A549 (cell line): ENCODE data around the gene RGS6. TPM values are rescaled to one million over a fixed set of nuclear protein-coding genes. Genes with fewer than 3 reads are reported as not detected.

Experiments
- ATAC-seq, 2 experiments: fragments of 200-7000 bp in 1 of 2; fragments of >200 bp in 1 of 2; cut with Nextera tagmentation in 1 of 2; cut with Tn5 transposase in 1 of 2; 3 replicates each; pipeline versions ENCODE4 v1.8.0 to v1.9.1; 2018 to 2020; ENCODE audit warnings: mild to moderate bottlenecking in 1 of 2, moderate library complexity in 1 of 2
- CTCF ChIA-PET: fragments of 300-600 bp; sonication (Branson Sonifier 250); formaldehyde crosslinking; extraction: SDS; loops from one replicate; lab custom pipeline; 2021; ENCODE audit warnings: antibody characterized with exemption, inconsistent platforms; lab: Yijun Ruan, JAX
- POLR2A ChIA-PET: fragments of 350-600 bp; formaldehyde crosslinking; extraction: SDS; loops from one replicate; lab custom pipeline; 2021; ENCODE audit warnings: antibody characterized with exemption, inconsistent platforms; lab: Yijun Ruan, JAX
- DNase-seq, 2 experiments: peaks; one replicate each; pipeline versions ENCODE4 v3.0.0 to v3.0.0-alpha.2; 2011 to 2016; ENCODE audit warnings: low read depth in 1 of 2, low spot score in 1 of 2
- FAIRE-seq: peaks from 2 replicates; lab custom pipeline; 2011; peaks lifted over from hg19 to GRCh38; lab: Jason Lieb, UNC
- H3K27ac ChIP-seq, 2 experiments: fragments of >200 bp; sonication (Bioruptor Twin); formaldehyde crosslinking; 3 replicates each; pipeline ENCODE4 v1.5.1; 2016 to 2017
- H3K4me1 ChIP-seq: fragments of >200 bp; sonication (Bioruptor Twin); formaldehyde crosslinking; 3 replicates; pipeline ENCODE4 v1.6.1; 2016
- H3K4me2 ChIP-seq: fragments of >200 bp; sonication (Bioruptor Twin); formaldehyde crosslinking; 3 replicates; pipeline ENCODE4 v1.6.1; 2016
- H3K4me3 ChIP-seq: fragments of >200 bp; sonication (Bioruptor Twin); formaldehyde crosslinking; 3 replicates; pipeline ENCODE4 v1.5.1; 2016
- H3K9me3 ChIP-seq: fragments of >200 bp; sonication (Bioruptor Twin); formaldehyde crosslinking; 3 replicates; pipeline ENCODE4 v1.6.1; 2016
- ATOH8 ChIP-seq: fragments of 250-450 bp; sonication (Bioruptor Pico); IDR thresholded peaks from 2 replicates; pipeline ENCODE4 v1.5.0; 2020; ENCODE audit warnings: low read depth, mild to moderate bottlenecking, moderate library complexity
- CHD2 ChIP-seq: fragments of 150-350 bp; IDR thresholded peaks from 2 replicates; pipeline ENCODE4 v1.6.1; 2014; ENCODE audit warnings: low read length; ENCODE audit not compliant: partially characterized antibody
- CHD4 ChIP-seq: fragments of 200-600 bp; sonication (generic); IDR thresholded peaks from 2 replicates; pipeline ENCODE4 v1.6.1; 2016; ENCODE audit warnings: antibody characterized with exemption, mild to moderate bottlenecking, borderline replicate concordance
- E2F6 ChIP-seq: IDR thresholded peaks from 2 replicates; pipeline ENCODE4 v1.6.1; 2012; ENCODE audit warnings: low read depth, borderline replicate concordance
- EHF ChIP-seq: fragments of 250-450 bp; sonication (Bioruptor Pico); IDR thresholded peaks from 2 replicates; pipeline ENCODE4 v1.5.0; 2020; ENCODE audit warnings: mild to moderate bottlenecking
- EP300 ChIP-seq, 2 experiments: fragments of >200 bp; sonication (Bioruptor Twin); formaldehyde crosslinking; IDR thresholded peaks; 2 replicates in 1 of 2; 3 replicates in 1 of 2; pipeline ENCODE4 v1.6.1; 2016 to 2017
- FOSB ChIP-seq: fragments of 250-450 bp; sonication (Bioruptor Pico); IDR thresholded peaks from 2 replicates; pipeline ENCODE4 v1.5.0; 2020; ENCODE audit warnings: mild to moderate bottlenecking, moderate library complexity
- FOSL2 ChIP-seq, 2 experiments: fragments of 450-650 bp in 1 of 2; fragments of >200 bp in 1 of 2; sonication (Bioruptor Twin) in 1 of 2; formaldehyde crosslinking; IDR thresholded peaks; 2 replicates each; pipeline versions ENCODE4 v1.5.0 to v1.6.1; 2016 to 2020; ENCODE audit warnings: mild to moderate bottlenecking in 1 of 2, moderate library complexity in 1 of 2
- HEYL ChIP-seq: fragments of 250-450 bp; sonication (Bioruptor Pico); IDR thresholded peaks from 2 replicates; pipeline ENCODE4 v1.8.0; 2021; ENCODE audit warnings: mild to moderate bottlenecking, moderate library complexity
- HOXA7 ChIP-seq: fragments of 250-450 bp; sonication (Bioruptor Pico); IDR thresholded peaks from 2 replicates; pipeline ENCODE4 v1.5.0; 2020; ENCODE audit warnings: mild to moderate bottlenecking, moderate library complexity
- JUN ChIP-seq, 2 experiments: fragments of >200 bp; sonication (Bioruptor Twin); formaldehyde crosslinking; IDR thresholded peaks; 2 replicates in 1 of 2; 3 replicates in 1 of 2; pipeline ENCODE4 v1.6.1; 2016 to 2017
- JUNB ChIP-seq: fragments of >200 bp; sonication (Bioruptor Twin); formaldehyde crosslinking; IDR thresholded peaks from 2 replicates; pipeline ENCODE4 v1.6.1; 2016
- MAFK ChIP-seq: fragments of 450-650 bp; IDR thresholded peaks from 2 replicates; pipeline ENCODE4 v1.6.1; 2014; ENCODE audit not compliant: partially characterized antibody
- MYC ChIP-seq: IDR thresholded peaks from 2 replicates; pipeline ENCODE4 v1.6.1; 2012; ENCODE audit warnings: mild to moderate bottlenecking, inconsistent platforms, low read length, improper control_type of control experiment, borderline replicate concordance
- NR3C1 ChIP-seq: fragments of >200 bp; sonication (Bioruptor Twin); formaldehyde crosslinking; IDR thresholded peaks from 3 replicates; pipeline ENCODE4 v1.6.1; 2017
- RAD21 ChIP-seq, 2 experiments: fragments of >200 bp in 1 of 2; sonication (Bioruptor Twin) in 1 of 2; formaldehyde crosslinking in 1 of 2; IDR thresholded peaks in 1 of 2; conservative IDR thresholded peaks in 1 of 2; 2 replicates in 1 of 2; 3 replicates in 1 of 2; pipeline ENCODE4 v1.6.1; 2012 to 2018; ENCODE audit warnings: inconsistent platforms in 1 of 2
- RCOR1 ChIP-seq: fragments of 150-350 bp; IDR thresholded peaks from 2 replicates; pipeline ENCODE4 v1.6.1; 2014; ENCODE audit warnings: antibody characterized with exemption, low read length, low read depth
- TP53 ChIP-seq: fragments of 250-450 bp; sonication (Bioruptor Pico); IDR thresholded peaks from 2 replicates; pipeline ENCODE4 v1.5.0; 2021; ENCODE audit warnings: mild to moderate bottlenecking, moderate library complexity
- ZC3H11A ChIP-seq: fragments of 450-650 bp; IDR thresholded peaks from 2 replicates; pipeline ENCODE4 v1.6.1; 2014; ENCODE audit warnings: antibody characterized with exemption, mild to moderate bottlenecking
- ZNF302 ChIP-seq: fragments of 250-450 bp; sonication (Bioruptor Pico); IDR thresholded peaks from 2 replicates; pipeline ENCODE4 v1.9.0; 2021; ENCODE audit warnings: inconsistent platforms, mild to moderate bottlenecking, moderate library complexity
- WGBS: methylation state at CpG from one replicate; pipeline ENCODE4 v1.1.6; 2017; ENCODE audit errors: missing lambda C conversion rate; 5-methylcytosine and 5-hydroxymethylcytosine counted together
- polyA plus RNA-seq, 4 experiments: library from polyadenylated mRNA; depleted of rRNA in 3 of 4; stranded (reverse); fragments of >200 nt; fragmentation: RNase III in 1 of 4; extraction: RNeasy Plus Mini Kit Qiagen cat#74134 plus additional on column Dnase treatment in 1 of 4; gene quantifications; 2 replicates in 3 of 4; 3 replicates in 1 of 4; pipeline ENCODE4 v1.2.3, GENCODE V29; 2011 to 2017
- TF ChIP-seq, protein P1 (sequence below): fragments of 200-600 bp; sonication (generic); IDR thresholded peaks from 2 replicates; pipeline ENCODE4 v1.6.1; 2016; ENCODE audit warnings: antibody characterized with exemption, mild to moderate bottlenecking, moderate library complexity
- TF ChIP-seq, protein P2 (sequence below): fragments of >200 bp; sonication (Bioruptor Twin); formaldehyde crosslinking; IDR thresholded peaks from 2 replicates; pipeline ENCODE4 v1.6.1; 2016
- TF ChIP-seq, protein P3 (sequence below): fragments of 250-450 bp; sonication (Bioruptor Pico); IDR thresholded peaks from 2 replicates; pipeline ENCODE4 v1.5.0; 2021; ENCODE audit warnings: mild to moderate bottlenecking, moderate library complexity, borderline replicate concordance
- TF ChIP-seq, protein P4 (sequence below): IDR thresholded peaks from 2 replicates; pipeline ENCODE4 v1.6.1; 2012

RGS6 gene
- polyA plus RNA-seq, 2 of the 4 experiments (the other 2 are of a cell fraction), result not detected

- WGBS, result 1% methylated on average over 6 of the region's 6 CpGs
- Histone ChIP-seq H3K9me3 (no peaks in the 10 kb centered on the region), H3K27ac (no peak overlapping the region), H3K4me2 (no peak overlapping the region), H3K4me1 (no peaks in the 10 kb centered on the region), H3K4me3 (no peak overlapping the region)
- DNase-seq (peak; percentile 6 to 22), FAIRE-seq (no peak)
- ChIA-PET POLR2A (no interaction called here), CTCF (interaction anchor here (1.8 kb wide), 1 partner anchor 13 kb away, joined by 5 read pairs; no protein-coding TSS in a partner anchor)
- no peak for TF ChIP-seq RCOR1
- no peak for TF ChIP-seq JUN (IDR thresholded peaks at IDR 0.05)
- no peak for TF ChIP-seq JUNB
- TF ChIP-seq CHD2, result no peak
- no peak for TF ChIP-seq FOSL2 (IDR thresholded peaks at IDR 0.05)
- no peak for TF ChIP-seq FOSL2 (CRISPR knock-in tag; IDR thresholded peaks at IDR 0.05)
- no peak for TF ChIP-seq MAFK
- no peak for TF ChIP-seq HEYL
- TF ChIP-seq FOSB (CRISPR knock-in tag), result no peak
- TF ChIP-seq, protein P1, sequence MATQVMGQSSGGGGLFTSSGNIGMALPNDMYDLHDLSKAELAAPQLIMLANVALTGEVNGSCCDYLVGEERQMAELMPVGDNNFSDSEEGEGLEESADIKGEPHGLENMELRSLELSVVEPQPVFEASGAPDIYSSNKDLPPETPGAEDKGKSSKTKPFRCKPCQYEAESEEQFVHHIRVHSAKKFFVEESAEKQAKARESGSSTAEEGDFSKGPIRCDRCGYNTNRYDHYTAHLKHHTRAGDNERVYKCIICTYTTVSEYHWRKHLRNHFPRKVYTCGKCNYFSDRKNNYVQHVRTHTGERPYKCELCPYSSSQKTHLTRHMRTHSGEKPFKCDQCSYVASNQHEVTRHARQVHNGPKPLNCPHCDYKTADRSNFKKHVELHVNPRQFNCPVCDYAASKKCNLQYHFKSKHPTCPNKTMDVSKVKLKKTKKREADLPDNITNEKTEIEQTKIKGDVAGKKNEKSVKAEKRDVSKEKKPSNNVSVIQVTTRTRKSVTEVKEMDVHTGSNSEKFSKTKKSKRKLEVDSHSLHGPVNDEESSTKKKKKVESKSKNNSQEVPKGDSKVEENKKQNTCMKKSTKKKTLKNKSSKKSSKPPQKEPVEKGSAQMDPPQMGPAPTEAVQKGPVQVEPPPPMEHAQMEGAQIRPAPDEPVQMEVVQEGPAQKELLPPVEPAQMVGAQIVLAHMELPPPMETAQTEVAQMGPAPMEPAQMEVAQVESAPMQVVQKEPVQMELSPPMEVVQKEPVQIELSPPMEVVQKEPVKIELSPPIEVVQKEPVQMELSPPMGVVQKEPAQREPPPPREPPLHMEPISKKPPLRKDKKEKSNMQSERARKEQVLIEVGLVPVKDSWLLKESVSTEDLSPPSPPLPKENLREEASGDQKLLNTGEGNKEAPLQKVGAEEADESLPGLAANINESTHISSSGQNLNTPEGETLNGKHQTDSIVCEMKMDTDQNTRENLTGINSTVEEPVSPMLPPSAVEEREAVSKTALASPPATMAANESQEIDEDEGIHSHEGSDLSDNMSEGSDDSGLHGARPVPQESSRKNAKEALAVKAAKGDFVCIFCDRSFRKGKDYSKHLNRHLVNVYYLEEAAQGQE, result no peak
- TF ChIP-seq ATOH8, result no peak
- no peak for TF ChIP-seq EP300 (IDR thresholded peaks at IDR 0.05)
- no peak for TF ChIP-seq EHF (CRISPR knock-in tag)
- TF ChIP-seq ZNF302 (CRISPR knock-in tag), result no peak
- TF ChIP-seq, protein P2, sequence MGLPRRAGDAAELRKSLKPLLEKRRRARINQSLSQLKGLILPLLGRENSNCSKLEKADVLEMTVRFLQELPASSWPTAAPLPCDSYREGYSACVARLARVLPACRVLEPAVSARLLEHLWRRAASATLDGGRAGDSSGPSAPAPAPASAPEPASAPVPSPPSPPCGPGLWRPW, result no peak
- TF ChIP-seq E2F6, result no peak
- TF ChIP-seq, protein P3, sequence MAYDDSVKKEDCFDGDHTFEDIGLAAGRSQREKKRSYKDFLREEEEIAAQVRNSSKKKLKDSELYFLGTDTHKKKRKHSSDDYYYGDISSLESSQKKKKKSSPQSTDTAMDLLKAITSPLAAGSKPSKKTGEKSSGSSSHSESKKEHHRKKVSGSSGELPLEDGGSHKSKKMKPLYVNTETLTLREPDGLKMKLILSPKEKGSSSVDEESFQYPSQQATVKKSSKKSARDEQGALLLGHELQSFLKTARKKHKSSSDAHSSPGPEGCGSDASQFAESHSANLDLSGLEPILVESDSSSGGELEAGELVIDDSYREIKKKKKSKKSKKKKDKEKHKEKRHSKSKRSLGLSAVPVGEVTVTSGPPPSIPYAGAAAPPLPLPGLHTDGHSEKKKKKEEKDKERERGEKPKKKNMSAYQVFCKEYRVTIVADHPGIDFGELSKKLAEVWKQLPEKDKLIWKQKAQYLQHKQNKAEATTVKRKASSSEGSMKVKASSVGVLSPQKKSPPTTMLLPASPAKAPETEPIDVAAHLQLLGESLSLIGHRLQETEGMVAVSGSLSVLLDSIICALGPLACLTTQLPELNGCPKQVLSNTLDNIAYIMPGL, result no peak
- TF ChIP-seq, protein P4, sequence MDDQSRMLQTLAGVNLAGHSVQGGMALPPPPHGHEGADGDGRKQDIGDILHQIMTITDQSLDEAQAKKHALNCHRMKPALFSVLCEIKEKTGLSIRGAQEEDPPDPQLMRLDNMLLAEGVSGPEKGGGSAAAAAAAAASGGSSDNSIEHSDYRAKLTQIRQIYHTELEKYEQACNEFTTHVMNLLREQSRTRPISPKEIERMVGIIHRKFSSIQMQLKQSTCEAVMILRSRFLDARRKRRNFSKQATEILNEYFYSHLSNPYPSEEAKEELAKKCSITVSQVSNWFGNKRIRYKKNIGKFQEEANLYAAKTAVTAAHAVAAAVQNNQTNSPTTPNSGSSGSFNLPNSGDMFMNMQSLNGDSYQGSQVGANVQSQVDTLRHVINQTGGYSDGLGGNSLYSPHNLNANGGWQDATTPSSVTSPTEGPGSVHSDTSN, result no peak
- no peak for TF ChIP-seq NR3C1
- TF ChIP-seq, all 56 proteins: peak for 0
- peak in 1 of 2 experiments; percentile 33; a peak in 1 of 6 replicates for ATAC-seq
Observed at GRCh38 chr14:72433511-72433910, 501.3 kb downstream of the RGS6 start.

- no peaks in the 10 kb centered on the region for H3K4me1 ChIP-seq
- ATAC-seq (no peak), FAIRE-seq (no peak), DNase-seq (no peak)
- no peak overlapping the region for H3K4me2 ChIP-seq
- POLR2A ChIA-PET, result no interaction called here
- no peak overlapping the region for H3K4me3 ChIP-seq
- WGBS, result 25% methylated on average over 2 of the region's 2 CpGs
- H3K9me3 ChIP-seq, result no peaks in the 10 kb centered on the region
- CTCF ChIA-PET, result interaction anchor here (0.6 kb wide), 1 partner anchor 550 kb away, joined by 4 read pairs; no protein-coding TSS in a partner anchor
- TF ChIP-seq CHD4 (no peak), RAD21 (conservative IDR thresholded peaks at IDR 0.05 in 1 of 2, IDR thresholded peaks at IDR 0.05 in 1 of 2) (no peak), ZC3H11A (no peak), MYC (no peak), HOXA7 (CRISPR knock-in tag) (no peak), TP53 (CRISPR knock-in tag) (no peak)
- TF ChIP-seq, protein P1, result no peak
- H3K27ac ChIP-seq, result no peak overlapping the region
Observed at GRCh38 chr14:72434856-72435255, 502.6 kb downstream of the RGS6 start.
